Activated CD4-positive, alpha-beta T cell treated with anti-CD3 and anti-CD28 coated beads, Interleukin-2, amount 50 U/mL, for 24 hours (primary cell): ENCODE data around the gene TLN1.

Experiments used
- DNase-seq, 2 donors: peaks; one replicate each; pipeline ENCODE4 v3.0.0-alpha.2; 2020; ENCODE audit warnings: low read depth in 1 of 2, low spot score in 1 of 2

TLN1 gene

DNA sequence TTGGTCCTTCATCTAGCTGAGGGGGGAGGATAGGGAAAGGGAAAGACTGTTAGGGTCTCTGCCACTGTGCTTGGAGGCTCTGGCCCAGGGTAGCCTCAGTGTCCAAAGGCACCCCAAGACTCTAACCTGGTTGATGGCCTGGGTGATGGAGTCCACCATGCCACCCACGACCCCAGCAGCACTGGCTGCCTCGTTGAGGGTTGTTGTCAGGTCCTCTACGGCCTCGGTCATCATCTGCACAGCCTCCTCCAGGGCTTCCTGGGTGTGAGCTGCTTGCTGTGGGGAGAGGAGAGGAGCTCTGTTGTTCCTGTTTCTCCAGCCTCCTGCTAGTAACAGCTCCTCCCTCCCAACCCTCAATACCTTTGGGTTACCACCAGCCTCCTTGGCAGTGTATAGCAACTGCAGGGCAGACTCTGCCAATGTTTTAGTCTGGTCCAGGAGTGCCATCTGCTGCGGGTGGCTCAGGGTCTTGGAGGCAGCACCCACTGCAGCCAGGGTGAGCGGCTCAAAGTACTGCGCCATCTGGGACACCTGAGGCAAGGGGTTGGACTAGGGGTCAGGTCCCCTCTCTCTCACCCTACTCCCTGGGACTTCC is 26.1 kb downstream of the TLN1 start:
- DNase-seq, result no peak

DNA sequence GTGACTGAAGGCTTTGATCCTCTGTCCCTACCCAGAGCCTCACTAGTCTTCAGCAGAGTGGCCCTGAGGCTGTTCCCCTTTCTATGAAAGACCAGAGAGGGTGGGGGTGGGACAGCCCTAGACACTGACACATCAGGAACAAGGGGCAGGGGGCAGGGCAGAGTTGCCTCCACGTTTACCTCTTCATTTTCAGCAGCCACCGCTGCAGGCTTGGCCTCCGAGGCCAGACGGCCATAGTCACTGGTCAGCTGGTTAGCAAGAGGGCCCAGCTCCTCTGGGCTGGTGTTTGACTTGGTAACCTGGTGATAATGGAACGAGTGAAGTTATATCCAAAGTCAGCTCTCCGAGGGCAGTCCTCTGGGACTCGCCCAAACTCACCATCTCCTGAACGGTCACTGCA is 26.6 kb downstream of the TLN1 start:
- no peak for DNase-seq

DNA sequence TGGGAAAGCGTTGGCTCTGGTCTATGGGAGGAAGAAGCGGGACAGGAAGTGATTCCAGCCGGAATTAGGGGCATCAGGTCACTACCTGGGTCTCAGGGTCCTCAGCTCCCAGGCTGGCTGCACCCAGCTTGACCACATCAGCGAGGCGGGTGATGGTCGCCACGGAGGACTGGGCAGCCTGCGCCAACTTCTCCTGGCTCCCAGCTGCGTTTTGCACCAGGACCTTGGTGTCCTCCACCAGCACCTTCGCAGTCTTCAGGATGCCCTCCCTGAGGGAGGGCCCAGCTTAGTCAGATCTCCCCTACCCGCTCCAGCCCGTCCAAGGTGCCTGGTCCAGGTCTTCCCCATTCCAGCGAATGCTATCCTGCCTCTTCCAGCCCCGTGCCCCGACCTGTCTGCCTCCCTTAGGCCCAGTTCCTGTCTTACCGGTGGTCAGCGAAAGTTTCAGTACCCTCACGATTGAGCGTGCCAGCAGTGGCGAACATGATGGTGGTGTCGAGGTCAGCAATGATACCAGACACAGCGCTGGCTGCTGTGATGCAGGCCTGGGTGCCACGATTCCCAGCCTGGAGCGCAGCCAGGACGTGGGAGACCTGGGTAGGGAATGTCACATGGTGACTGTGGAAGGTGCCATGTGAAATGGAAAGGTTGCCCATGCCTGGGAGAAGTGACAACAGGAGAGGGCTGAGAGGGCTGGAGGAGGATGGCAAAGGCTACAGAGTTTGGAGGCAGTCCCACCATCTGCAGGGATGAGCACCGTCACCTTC is 27.9 kb downstream of the TLN1 start:
- DNase-seq, result no peak

DNA sequence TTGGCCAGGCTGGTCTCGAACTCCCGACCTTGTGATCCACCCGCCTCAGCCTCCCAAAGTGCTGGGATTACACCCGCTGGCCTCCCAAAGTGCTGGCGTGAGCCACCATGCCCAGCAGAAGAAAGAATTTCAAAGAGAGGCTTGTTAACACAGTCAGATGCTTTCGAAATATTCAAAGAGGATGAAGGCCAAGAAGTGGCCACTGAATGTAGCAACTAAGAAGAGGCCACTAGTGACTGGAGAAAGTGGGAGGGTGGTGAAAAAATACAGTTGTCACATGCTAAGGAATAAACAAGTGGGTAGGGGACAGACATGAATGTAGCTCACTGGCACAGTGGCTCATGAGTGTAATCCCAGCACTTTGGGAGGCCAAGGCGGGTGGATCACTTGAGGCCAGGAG is 29.3 kb downstream of the TLN1 start:
- no peak for DNase-seq

DNA sequence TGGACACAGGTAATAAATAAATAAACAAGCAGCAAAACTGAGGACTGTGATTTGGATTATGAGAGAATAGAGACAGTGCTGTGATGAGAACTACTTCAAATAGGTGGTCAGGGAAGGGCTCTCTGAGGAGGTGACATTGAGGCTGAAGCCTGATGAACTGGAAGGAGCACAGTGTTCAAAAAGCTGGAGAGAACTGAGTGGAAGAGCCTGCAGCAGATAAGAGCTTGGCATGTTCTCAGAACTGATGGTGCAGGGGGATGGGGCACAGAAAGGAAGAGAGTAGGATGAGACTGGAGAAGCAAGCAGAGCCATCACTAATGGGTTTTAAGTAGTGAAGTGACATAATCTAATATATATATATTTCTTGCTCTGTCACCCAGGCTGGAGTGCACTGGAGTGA is 31.1 kb downstream of the TLN1 start:
- DNase-seq, result no peak

DNA sequence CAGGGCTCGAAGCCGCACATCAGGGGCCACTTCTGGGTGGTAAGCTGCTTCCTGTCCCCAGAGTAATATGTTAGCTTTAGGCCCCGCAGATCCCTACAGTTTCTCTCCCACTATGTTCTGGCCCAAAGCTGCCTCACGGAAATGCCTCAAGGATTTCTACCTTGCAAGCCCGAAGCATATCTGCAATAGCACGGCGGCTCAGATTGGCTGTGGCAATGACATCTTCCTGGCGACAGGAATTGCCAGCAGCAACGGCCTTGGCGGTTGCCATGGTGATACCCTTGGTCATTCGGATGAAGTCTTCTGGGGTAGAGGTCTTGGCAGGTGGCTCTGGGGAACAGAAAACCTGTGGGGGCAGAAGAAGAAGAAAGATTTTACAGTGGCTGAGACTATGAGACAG is 32.0 kb downstream of the TLN1 start:
- no peak for DNase-seq

DNA sequence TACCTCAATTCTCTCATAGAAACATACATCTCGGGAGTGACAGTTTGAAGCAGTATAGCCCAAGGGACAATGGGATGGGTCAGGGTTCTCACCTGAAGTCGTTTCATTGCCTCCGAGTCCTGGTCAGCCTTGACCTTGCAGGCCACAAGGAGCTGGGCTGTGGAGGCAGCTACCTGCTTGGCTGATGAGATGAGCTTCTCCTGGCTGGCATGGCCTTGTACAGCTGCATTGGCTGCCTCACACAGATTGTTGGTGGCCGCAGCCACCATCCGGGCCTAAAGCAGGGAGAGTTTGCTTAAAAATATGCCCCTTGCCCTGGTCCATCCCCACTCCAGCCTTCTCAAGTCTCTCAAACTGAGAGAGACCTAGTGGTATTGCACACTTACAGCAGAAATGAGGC is 33.8 kb downstream of the TLN1 start:
- no peak for DNase-seq

DNA sequence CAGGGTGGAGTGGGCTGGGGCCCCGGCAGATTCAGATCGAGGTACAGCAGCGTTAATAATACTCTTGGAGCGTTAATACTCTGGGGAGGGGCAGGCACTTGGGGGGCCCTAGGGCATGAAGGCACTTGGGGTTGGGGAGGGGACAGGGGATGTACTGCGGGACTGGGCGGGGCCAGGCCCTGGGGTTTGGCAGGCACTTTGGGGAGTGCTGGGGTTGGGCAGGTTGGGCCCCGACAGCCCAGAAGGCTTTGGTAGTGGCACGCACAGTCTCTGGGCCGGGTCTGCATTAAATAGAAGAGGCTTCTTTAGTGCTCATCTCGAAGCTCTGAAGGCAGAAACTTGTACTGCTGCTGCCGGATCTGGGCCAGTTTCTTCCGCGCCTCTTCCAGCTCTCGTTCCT is 34.5 kb downstream of the TLN1 start:
- no peak for DNase-seq

DNA sequence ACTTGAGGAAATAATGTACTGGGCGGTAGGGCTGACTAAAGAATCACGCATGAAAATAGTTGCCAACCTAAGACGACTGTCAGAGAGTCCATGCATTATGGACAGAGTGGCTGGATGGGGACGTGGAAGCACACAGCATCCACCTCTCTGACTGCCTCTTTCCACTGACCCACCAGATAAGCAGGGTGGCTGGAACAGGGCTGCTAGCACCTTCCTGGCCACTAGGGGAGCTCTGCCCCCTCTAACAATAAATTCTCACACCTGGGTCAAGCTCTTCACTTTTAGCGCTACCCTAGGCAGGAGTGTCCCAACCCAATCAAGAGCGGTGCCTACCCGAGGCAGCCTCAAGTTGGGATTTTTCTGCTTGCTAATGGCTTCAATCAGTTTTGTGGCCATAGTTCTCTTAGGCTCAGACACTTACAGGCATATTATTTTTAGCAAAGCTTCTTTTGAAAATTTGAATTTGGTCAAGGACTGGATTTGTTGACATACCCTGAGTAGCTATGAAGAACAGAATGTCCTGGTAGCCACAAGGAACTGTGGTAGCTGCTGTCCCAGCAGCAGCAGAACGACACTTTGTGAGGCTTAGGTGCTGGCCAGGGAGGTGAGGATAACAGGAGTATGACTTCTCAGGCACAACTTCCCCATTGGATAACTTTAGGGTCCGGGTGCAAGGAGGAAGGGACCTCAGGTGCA is 35.3 kb downstream of the TLN1 start:
- peak in 1 of 2 donors; percentile 30 for DNase-seq

DNA sequence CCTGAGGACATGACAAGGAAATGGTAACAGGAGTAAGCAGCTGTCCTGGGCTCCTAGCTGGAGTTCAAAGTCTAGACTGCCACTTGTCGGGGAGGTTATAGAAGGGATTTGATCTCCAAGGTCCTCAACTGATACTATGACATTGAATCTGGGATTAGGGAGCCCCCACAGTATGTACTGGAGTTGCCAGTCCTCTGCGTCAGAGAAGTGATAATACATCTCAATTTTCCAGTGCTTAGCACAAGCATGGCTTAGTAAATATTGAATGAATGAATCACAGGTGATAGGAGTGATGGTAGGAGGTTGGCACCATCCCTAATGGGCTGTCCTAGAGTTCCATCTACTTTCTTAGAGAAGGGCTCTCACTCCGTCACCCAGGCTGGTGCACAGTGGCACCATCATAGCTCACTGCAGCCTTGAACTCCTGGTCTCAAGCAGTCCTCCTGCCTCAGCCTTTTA is 36.0 kb downstream of the TLN1 start:
- no peak for DNase-seq

DNA sequence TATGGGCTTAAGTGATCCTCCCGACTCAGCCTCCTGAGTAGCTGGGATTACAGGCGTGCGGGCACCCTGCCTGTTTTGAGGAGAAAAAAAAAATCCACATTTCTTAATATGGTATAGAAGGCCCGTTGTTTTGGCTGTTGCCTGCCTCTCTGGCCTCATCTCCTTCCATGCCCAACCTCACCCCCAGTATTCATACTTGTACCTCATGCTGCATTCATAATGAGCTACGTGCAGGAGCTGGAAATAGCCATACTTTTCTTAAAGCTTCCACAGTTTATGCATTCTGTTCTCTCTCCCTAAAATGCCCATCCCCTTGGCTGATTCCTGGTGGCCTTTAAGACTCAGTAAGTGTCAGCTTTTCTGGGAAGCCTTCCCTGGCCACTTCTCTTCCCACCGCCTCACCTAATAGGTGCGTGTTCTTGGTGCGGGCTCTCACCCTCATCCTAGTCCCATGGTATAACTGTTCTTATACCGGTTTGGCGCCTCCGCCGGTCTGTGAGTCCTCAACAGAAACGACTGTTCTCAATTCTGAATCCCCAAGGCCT is 40.2 kb downstream of the TLN1 start:
- no peak for DNase-seq

DNA sequence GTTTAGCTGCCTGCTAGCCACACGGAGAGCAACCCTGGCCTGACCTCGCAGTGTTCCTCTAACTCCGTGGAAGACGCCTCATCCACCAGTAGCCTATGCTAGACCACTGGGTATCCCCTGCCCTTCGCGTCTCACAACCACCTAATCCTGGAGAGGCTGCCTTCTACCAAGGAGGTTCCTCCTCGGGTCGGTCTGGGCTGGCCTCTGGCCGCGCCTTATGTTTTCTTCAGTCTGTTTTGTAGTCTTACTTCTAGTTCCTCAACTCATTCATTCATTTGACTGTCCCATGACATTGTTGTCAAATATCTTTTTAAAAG is 40.7 kb downstream of the TLN1 start:
- no peak for DNase-seq

DNA sequence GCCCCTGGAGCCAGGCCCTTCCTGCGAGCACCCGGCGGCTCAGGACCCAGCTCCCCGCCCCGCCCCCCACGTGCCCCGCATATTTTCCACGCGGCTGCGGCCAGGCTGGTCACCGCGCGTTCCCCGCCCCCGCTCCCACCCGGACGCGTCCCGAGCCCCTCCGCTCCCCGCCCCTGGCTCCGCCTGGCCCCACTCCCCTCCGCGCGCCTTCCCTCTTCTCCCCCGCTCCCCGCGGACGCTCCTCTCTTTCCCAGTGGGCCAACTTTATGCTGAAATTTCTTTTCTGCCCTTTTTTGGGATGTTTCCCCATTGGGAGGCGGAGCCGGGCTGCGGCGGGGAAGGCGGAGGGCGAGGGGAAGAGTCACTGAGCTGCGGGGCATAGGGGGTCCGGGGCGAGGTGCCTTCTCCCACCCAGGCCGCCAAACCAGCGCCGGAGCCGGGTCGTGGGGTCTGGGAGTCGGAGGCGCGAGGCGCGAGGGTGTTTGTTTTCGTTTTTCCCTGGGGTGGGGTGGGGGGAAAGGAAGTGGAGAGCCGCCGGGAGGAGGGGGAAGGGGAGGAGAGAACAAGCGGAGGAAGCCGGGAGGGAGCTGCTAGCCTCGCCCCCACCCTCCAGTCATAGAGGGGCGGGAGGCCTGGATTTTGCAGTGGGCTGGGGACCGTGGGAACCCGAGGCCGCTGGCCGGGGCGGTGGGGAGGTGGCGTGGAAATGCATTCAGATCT is 41.2 kb downstream of the TLN1 start:
- DNase-seq, result no peak

DNA sequence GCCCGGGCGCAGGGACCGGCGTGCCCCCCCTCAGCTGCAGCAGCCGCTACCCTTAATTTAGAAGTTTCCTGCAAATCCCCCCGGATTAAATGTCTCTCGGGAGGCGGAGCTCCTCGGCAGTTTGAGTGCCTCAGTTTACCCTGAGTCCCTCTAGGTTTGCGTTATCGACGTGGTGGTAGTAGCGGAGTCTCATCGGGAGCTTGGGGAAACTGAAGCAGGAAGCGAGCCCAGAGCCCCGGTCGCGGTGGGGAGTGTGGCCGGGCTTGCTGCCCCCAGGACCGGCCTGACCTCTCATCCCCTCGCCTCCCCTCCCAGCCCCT is 41.7 kb downstream of the TLN1 start:
- no peak for DNase-seq

DNA sequence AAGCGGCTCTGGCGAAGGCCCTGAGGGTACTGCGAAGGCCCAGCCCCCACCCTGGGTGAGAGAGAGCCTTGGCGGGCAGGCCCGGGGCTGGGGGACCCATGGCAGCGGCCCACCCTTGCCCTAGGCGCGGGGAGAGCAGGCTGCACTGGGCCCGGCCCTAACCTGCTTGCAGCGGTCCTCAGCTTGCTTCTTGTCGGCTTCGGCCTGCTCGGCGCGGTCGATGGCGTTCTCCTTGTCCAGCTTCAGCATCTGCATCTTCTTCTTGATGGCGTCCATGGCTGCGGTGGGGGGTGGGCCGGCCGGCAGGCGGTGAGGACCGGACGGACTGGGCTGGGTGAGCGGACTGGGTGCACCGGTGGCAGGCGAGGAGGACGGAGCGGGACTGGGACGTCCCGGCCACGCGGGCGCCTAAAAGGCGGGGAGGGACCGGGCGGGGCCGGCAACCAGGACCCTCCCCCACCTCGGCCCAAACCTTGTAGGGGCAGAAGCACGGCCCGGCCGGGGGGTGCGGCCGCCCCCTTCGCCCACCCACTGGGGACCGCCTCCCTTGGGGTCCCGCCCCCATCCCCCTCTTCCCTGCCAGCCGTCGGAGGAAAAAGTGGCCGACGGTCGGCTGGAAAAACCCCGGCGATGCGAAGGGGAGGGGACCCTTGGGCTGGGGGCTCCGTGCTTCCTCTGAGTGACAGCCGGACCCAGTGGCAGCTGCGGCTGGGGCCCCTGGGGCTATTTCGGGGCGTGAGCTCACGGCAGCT is 42.3 kb downstream of the TLN1 start, which contains the start of gene TPM2:
Gene TPM2, minus strand, starts transcription at position 384 of the 752 bp plus-strand sequence. Its CDS starts 108 bp downstream, at position 276.
- DNase-seq, result no peak

DNA sequence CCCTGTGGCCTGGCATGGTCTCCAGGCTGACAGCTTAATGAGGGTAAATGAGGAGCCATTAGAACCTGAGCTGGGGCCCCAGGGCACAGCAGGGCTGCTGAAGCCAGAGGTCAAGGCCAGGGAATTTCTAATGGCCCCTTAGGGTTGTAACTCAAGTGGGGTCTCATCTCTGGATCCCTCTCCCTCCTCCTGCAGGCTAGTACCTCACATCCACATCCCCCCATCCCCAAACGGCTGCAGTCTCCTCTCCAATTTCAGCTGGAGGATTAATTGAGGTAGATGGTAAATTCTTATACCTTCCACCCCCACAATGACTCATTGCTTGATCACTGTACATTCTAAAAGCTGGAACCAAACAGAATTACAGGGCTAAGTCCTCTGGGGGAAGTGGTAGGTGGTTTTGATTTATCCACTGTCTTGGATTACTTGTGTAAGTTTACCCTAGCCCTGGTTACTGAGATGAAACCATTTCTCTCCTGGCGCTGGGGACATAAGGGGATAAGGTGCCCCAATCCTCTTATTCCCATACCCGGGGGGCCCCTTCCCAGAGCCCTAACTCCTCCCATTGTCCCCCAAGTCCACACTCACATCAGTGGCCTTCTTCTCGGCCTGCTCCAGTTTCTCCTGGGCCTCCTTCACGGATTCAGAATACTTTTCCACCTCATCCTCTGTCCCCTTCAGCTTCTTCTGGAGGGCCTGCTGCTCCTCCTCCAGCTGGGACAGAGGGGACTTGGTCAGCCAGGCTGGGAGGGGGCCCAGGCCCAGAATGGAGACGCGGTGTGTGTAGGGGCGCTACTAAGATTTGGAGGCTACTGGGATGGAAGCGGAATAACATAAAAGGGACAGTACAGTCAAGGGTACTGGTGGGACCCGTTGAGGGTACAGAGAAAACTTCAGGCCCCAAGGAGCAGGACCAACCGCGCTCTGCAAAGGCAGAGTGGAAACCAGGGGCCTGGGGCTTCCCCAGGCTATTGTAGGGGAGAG is 43.1 kb downstream of the TLN1 start:
- DNase-seq, result peak in 1 of 2 donors; percentile 20

DNA sequence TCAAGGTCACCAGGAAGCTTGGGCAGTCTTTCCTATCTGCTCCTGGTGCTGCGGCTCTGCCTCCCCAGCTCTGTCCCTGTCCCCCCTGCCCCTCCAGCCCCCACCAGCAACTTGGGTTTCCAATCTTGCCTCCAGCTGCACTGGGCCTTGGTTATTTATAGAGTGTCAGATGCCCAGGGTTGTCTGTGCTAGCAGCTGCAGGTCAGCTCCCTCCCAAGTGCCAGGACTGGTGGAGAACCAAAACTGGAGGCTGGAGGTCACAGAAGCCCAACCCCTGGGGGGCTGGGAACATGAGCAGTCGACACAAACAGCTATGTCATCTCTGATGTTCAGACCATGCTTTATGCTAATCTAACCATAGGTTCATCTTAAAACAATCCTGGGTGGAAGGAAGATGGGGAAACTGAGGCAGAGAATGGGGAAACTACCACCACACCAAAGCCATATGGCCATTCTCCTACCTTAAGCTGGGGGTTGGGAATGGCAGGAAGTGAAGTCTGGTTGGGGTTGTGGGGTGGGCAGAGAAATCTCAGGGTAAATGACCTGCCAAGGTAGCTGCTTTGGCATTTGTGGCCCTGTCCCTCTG is 43.9 kb downstream of the TLN1 start:
- DNase-seq, result no peak

DNA sequence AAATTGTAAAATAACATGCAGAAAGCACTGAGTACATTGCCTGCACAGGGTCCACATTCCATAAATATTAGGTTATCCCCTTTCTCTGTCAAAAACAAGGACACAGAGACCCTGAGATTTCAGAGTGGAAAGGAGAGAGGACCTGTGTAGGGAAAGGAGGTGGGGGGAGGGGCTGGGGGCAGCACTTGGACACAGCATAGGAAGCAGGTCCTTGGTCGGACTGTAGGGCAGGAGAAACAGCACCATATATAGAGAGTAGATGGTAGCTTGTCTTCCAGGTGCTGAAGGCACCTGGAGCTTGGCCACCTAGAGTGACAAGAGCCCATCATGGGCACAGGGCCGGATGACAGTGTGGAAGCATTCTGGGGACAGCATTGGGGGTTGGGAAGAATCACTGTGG is 44.7 kb downstream of the TLN1 start:
- no peak for DNase-seq
